ENCODE measurements around the gene ALOX15B.

The ALOX15B gene

DNA sequence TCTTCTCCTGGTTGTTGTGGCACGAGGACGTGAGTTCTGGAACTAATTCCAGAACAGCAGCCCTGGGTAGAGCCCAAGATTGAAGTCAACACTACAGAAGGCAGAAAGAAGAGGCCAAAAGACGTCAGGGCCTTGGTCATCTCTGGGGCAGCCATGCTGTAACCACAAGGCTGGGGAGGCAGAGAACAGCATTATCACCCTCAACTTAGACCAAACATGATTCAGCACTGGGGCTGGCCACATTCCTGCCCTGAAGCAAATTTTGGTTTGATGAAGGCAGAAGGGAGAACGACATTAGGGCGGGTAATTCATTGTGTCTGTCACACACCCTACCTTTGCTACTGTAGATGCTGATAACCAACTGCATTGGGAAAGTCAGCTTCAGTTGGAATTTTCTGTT, 9.7 kb upstream of the ALOX15B start:
- H3K4me3 ChIP-seq (ENCODE audit: low read length) = no peak overlapping the region
- DNase-seq (ENCODE audit: low read depth) = peak; percentile 88

DNA sequence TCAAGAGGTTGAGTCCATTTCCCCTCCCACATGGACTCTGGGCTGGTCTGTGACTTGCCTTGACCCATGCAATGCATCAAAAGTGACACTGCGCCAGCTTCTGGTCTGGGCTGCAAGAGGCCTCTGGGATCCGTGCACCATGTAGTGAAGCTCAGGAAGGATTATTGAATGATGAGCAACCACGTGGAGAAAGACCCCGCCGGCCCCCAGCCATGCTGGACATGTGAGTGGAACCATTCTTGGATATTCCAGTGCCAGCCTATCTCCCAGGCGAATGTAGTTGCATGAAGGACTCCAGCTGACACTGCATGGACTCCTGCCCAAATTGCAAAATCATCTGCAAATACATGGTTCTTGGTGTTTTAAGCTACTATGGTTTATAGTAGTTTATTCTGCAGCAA, 7.6 kb upstream of the ALOX15B start:
- H3K4me3 ChIP-seq (ENCODE audit: low read length) = no peak overlapping the region
- no peak for DNase-seq (ENCODE audit: low read depth)
- TF ChIP-seq, protein P1, sequence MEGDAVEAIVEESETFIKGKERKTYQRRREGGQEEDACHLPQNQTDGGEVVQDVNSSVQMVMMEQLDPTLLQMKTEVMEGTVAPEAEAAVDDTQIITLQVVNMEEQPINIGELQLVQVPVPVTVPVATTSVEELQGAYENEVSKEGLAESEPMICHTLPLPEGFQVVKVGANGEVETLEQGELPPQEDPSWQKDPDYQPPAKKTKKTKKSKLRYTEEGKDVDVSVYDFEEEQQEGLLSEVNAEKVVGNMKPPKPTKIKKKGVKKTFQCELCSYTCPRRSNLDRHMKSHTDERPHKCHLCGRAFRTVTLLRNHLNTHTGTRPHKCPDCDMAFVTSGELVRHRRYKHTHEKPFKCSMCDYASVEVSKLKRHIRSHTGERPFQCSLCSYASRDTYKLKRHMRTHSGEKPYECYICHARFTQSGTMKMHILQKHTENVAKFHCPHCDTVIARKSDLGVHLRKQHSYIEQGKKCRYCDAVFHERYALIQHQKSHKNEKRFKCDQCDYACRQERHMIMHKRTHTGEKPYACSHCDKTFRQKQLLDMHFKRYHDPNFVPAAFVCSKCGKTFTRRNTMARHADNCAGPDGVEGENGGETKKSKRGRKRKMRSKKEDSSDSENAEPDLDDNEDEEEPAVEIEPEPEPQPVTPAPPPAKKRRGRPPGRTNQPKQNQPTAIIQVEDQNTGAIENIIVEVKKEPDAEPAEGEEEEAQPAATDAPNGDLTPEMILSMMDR (IDR thresholded peaks at IDR 0.05; ENCODE audit: insufficient read depth, low read depth, low read length, missing control alignments) = no peak

More for the DNA sequence above, 9.7 kb upstream of the ALOX15B start:
- TF ChIP-seq, protein P1 (IDR thresholded peaks at IDR 0.05; ENCODE audit: insufficient read depth, low read depth, low read length, missing control alignments) = no peak

DNA sequence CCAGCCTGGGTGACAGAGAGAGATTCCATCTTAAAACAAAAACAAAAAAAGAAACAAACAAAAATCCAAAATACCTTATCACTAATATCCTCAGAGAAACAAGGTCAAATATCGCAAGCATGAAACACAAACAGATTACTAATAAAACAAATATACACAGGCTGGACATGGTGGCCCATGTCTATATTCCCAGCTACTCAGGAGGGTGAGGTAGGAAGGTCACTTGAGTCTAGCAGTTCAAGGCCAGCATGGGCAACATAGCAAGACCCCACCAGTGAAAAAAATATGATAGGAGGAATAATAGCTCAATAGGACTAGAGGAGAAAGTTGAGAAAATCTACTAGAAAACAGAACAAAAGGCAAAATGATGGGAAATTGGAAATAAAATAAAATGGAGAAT, 6.9 kb upstream of the ALOX15B start:
- TF ChIP-seq, protein P1 (IDR thresholded peaks at IDR 0.05; ENCODE audit: insufficient read depth, low read depth, low read length, missing control alignments) = no peak
- no peak for DNase-seq (ENCODE audit: low read depth)
- no peak overlapping the region for H3K4me3 ChIP-seq (ENCODE audit: low read length)

DNA sequence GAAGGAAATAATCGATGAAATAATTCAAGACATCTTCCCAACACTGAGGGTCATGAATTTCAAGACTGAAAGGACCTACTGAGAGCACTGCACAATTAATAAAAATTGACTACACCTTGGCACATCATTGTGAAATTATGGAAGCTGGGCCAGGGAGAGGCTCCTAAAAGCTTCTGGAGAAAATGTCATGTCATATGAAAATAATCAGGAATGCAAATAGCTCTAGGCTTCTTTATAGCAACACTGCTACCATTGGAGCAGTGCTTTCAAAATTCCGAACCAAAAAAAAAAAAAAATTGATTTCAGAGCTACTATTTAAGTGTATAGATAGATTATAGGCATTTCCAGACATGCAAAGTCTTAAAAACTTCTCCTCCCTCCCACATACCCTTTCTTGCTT, 6.4 kb upstream of the ALOX15B start:
- H3K4me3 ChIP-seq (ENCODE audit: low read length) = no peak overlapping the region
- TF ChIP-seq, protein P1 (IDR thresholded peaks at IDR 0.05; ENCODE audit: insufficient read depth, low read depth, low read length, missing control alignments) = no peak
- DNase-seq (ENCODE audit: low read depth) = no peak

DNA sequence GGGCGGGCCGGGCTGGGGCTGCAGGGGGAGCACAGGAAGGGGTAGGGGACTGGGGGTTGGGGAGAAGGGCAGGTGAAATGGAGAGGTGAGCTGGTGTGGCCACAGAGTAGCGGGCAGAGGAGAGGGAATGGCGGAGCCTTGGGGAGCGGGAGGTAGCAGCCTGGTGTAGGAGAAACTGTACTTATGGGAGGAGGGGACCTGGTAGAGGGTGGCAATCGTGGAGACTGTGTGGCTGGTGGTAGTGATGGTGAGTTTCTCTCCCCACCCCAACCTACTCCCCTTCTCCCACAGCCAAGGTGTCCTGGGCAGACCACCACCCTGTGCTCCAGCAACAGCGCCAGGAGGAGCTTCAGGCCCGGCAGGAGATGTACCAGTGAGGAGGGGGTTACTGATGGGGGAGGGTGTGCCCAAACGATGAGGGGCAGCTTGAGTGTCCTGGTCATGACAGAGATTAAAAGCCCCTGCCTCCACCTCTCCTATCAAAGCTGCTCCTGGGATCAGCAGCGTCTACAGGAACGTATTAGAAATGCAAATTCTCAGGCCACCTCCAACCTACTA, 831 bp downstream of the ALOX15B start:
- peak overlapping the region; percentile 48 for H3K4me3 ChIP-seq (ENCODE audit: low read length)
- DNase-seq (ENCODE audit: low read depth) = no peak
- TF ChIP-seq, protein P1 (IDR thresholded peaks at IDR 0.05; ENCODE audit: insufficient read depth, low read depth, low read length, missing control alignments) = no peak

DNA sequence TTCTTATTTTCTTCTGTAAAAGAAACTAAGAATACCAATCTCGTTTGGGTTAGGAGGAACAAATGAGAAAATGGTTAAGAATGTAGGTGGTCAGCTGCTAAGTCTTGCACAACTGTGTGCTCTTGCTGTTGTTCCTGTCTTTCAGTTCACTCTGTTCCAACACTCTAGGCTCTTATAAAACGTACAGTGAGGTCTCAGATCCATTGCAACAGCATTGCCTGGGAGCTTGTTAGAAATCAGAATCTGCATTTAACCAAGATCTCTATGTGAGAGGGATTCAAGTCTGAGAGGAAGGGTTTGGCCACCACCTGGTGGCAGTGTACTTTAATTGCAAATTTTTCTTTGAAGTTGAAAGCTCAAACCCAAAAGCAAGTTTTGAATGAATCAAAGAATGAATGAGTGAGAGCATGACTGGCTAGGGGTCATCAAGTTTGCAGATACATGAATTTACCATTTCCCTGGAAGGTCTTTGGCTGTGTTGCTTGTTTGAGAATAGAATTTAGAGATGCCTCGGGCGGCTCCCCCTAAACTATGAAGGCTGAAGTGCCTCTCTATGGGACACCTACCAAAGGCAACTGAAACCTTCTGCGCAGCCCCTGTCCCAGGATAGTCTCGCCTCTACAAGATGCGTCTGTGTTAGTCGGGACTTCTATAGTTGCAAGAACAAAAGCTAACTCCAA, 2.5 kb downstream of the ALOX15B start:
- TF ChIP-seq, protein P1 (IDR thresholded peaks at IDR 0.05; ENCODE audit: insufficient read depth, low read depth, low read length, missing control alignments) = peak; percentile 80
- DNase-seq (ENCODE audit: low read depth) = peak; percentile 84
- H3K4me3 ChIP-seq (ENCODE audit: low read length) = no peak overlapping the region

DNA sequence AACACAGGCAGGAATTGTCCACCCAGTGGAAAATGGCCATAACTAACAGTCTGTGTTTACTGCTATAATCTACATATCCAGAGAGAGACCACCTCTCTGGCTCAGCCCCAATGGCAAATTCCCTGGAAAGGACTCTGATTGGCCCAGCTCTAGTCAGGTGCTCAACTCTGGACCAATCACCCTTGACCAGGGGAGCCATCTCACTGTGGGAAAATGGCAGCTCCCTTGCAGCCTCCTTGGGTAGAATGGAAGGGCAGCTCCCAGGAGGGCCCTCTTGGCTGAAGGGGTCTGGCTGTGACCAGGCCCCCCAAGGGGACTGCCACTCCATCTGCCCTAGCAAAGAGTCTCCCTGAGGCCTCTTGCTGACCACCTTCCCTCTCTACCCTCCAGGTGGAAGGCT, 3.1 kb downstream of the ALOX15B start:
- DNase-seq (ENCODE audit: low read depth) = no peak
- H3K4me3 ChIP-seq (ENCODE audit: low read length) = no peak overlapping the region
- TF ChIP-seq, protein P1 (IDR thresholded peaks at IDR 0.05; ENCODE audit: insufficient read depth, low read depth, low read length, missing control alignments) = no peak

Data from epithelial cell of esophagus (primary cell).